IMR-90 (cell line): ENCODE results near the gene DGKH. TPM values are rescaled to one million over a fixed set of nuclear protein-coding genes. Genes with fewer than 3 reads are reported as not detected.
A peak's percentile ranks its signal among the peaks of the same experiment; 100 is the strongest.

Source experiments
- ATAC-seq: fragments of 200-7000 bp; cut with Tn5 transposase; 2 replicates; pipeline ENCODE4 v1.9.1; 2020; ENCODE audit warnings: low read depth, mild to moderate bottlenecking, moderate library complexity
- BruUV-seq: library from RNA; stranded (reverse); fragments of 400-500 nt; replicated peaks from 2 replicates; lab custom pipeline; 2021; lab: Mats Ljungman, UMichigan
- CTCF ChIA-PET: fragments of 300-600 bp; formaldehyde crosslinking; extraction: SDS; loops from one replicate; lab custom pipeline; 2021; ENCODE audit warnings: antibody characterized with exemption; lab: Yijun Ruan, JAX
- POLR2A ChIA-PET: fragments of 300-600 bp; sonication (Branson Sonifier 250); formaldehyde crosslinking; loops from one replicate; lab custom pipeline; 2022; ENCODE audit warnings: antibody characterized with exemption; ENCODE audit not compliant: unreplicated experiment; lab: Charles Lee
- DNase-seq: peaks from one replicate; pipeline ENCODE4 v3.0.0; 2013
- H2AFZ ChIP-seq: replicated peaks from 2 replicates; pipeline ENCODE3; 2013; ENCODE audit warnings: low read length, mild to moderate bottlenecking; ENCODE audit not compliant: poor library complexity
- H2AK5ac ChIP-seq: 2 replicates; pipeline ENCODE4 v1.6.1; 2013; ENCODE audit warnings: low read depth, low read length, inconsistent platforms
- H2AK9ac ChIP-seq: replicated peaks from 2 replicates; pipeline ENCODE3; 2013; ENCODE audit warnings: mild to moderate bottlenecking, low read depth, low read length, moderate library complexity; ENCODE audit not compliant: poor library complexity
- H2BK120ac ChIP-seq: 2 replicates; pipeline ENCODE4 v1.6.1; 2013; ENCODE audit warnings: low read depth, low read length, inconsistent platforms
- H2BK15ac ChIP-seq: 3 replicates; pipeline ENCODE4 v1.6.1; 2013; ENCODE audit warnings: low read depth, low read length, inconsistent platforms
- H2BK20ac ChIP-seq: 2 replicates; pipeline ENCODE4 v1.6.1; 2013; ENCODE audit warnings: low read depth, mild to moderate bottlenecking, inconsistent platforms, low read length, moderate library complexity
- H2BK5ac ChIP-seq: 2 replicates; pipeline ENCODE4 v1.6.1; 2013; ENCODE audit warnings: mild to moderate bottlenecking, low read depth, low read length, inconsistent platforms; ENCODE audit not compliant: poor library complexity, severe bottlenecking
- H3K14ac ChIP-seq: replicated peaks from 2 replicates; pipeline ENCODE4 v1.6.1; 2013; ENCODE audit warnings: low read depth, low read length, inconsistent platforms
- H3K18ac ChIP-seq: 2 replicates; pipeline ENCODE4 v1.6.1; 2013; ENCODE audit warnings: low read depth, low read length, control low read depth
- H3K23ac ChIP-seq: 2 replicates; pipeline ENCODE4 v1.6.1; 2013; ENCODE audit warnings: low read depth, low read length, inconsistent platforms
- H3K27ac ChIP-seq: 2 replicates; pipeline ENCODE4 v1.5.1; 2013; ENCODE audit warnings: mild to moderate bottlenecking, control low read depth, low read length; ENCODE audit not compliant: insufficient read depth
- H3K27me3 ChIP-seq: 2 replicates; pipeline ENCODE4 v1.6.1; 2013; ENCODE audit warnings: low read length; ENCODE audit not compliant: control insufficient read depth, insufficient read depth
- H3K36me3 ChIP-seq: 2 replicates; pipeline ENCODE4 v1.6.1; 2013; ENCODE audit warnings: low read length, mixed read lengths; ENCODE audit not compliant: control insufficient read depth, insufficient read depth
- H3K4ac ChIP-seq: 2 replicates; pipeline ENCODE4 v1.6.1; 2013; ENCODE audit warnings: low read depth, low read length, inconsistent platforms
- H3K4me1 ChIP-seq: 2 replicates; pipeline ENCODE4 v1.6.1; 2013; ENCODE audit warnings: low read length, mixed read lengths; ENCODE audit not compliant: control insufficient read depth, insufficient read depth
- H3K4me2 ChIP-seq: 2 replicates; pipeline ENCODE4 v1.6.1; 2013; ENCODE audit warnings: low read depth, mild to moderate bottlenecking, control low read depth, low read length, moderate library complexity
- H3K4me3 ChIP-seq: 2 replicates; pipeline ENCODE4 v1.5.1; 2013; ENCODE audit warnings: low read depth, mild to moderate bottlenecking, control low read depth, low read length, moderate library complexity; ENCODE audit not compliant: insufficient read depth
- H3K56ac ChIP-seq: 2 replicates; pipeline ENCODE4 v1.6.1; 2013; ENCODE audit warnings: low read length, inconsistent platforms; ENCODE audit not compliant: insufficient read depth; ENCODE audit errors: extremely low read depth
- H3K79me1 ChIP-seq, 2 experiments: 2 replicates each; pipeline ENCODE4 v1.6.1; 2013; ENCODE audit warnings: low read length in 2 of 2, inconsistent platforms in 1 of 2, low read depth in 1 of 2
- H3K9ac ChIP-seq: 2 replicates; pipeline ENCODE4 v1.6.1; 2013; ENCODE audit warnings: low read depth, low read length, control low read depth
- H3K9me1 ChIP-seq: 2 replicates; pipeline ENCODE4 v1.6.1; 2013; ENCODE audit warnings: low read length, inconsistent platforms; ENCODE audit not compliant: insufficient read depth
- H3K9me3 ChIP-seq: 2 replicates; pipeline ENCODE4 v1.6.1; 2013; ENCODE audit warnings: low read length; ENCODE audit not compliant: control insufficient read depth, insufficient read depth
- H4K20me1 ChIP-seq: 2 replicates; pipeline ENCODE4 v1.6.1; 2013; ENCODE audit warnings: low read length, inconsistent platforms; ENCODE audit not compliant: insufficient read depth
- H4K5ac ChIP-seq: 2 replicates; pipeline ENCODE4 v1.6.1; 2013; ENCODE audit warnings: mild to moderate bottlenecking, low read depth, low read length, control low read depth
- H4K8ac ChIP-seq, 2 experiments: 2 replicates each; pipeline ENCODE4 v1.6.1; 2013; ENCODE audit warnings: low read depth in 2 of 2, low read length in 2 of 2, control low read depth in 1 of 2, inconsistent platforms in 1 of 2
- H4K91ac ChIP-seq: 2 replicates; pipeline ENCODE4 v1.6.1; 2013; ENCODE audit warnings: low read depth, low read length, inconsistent platforms; ENCODE audit not compliant: insufficient read depth
- MAZ ChIP-seq: IDR thresholded peaks from 2 replicates; pipeline ENCODE4 v1.6.1; 2012; ENCODE audit warnings: low read depth, mild to moderate bottlenecking, low read length, improper control_type of control experiment, moderate library complexity, borderline replicate concordance
- WGBS, 2 experiments: methylation state at CpG; one replicate each; pipeline versions ENCODE4 v1.1.5 to v1.1.7; 2013; ENCODE audit warnings: missing lambda C conversion rate in 2 of 2; ENCODE audit not compliant: insufficient read length in 1 of 2; ENCODE audit errors: extremely low coverage in 2 of 2; 5-methylcytosine and 5-hydroxymethylcytosine counted together
- dilution Hi-C: fragments of 300-500 bp; cut with HindIII; formaldehyde crosslinking; loops from one replicate; pipeline ENCODE4 v1.14.3; 2018; ENCODE audit warnings: low sequenced_read_pairs; ENCODE audit not compliant: unreplicated experiment
- in situ Hi-C: fragments of 300-500 bp; cut with MboI; formaldehyde crosslinking; loops from 3 replicates; pipeline ENCODE4 v1.14.3; 2019; ENCODE audit warnings: low sequenced_read_pairs, inconsistent platforms, mixed read lengths
- intact Hi-C: fragments of 100-400 bp; cut with micrococcal nuclease; formaldehyde crosslinking; loops from 2 replicates; pipeline ENCODE4 v1.10.0; 2022
- polyA plus RNA-seq, 3 experiments: library from polyadenylated mRNA; depleted of rRNA; stranded (reverse); fragments of >200 nt; gene quantifications; 2 replicates each; pipeline ENCODE4 v1.2.3, GENCODE V29; 2012; ENCODE audit warnings: low replicate concordance in 1 of 3
- total RNA-seq: library from RNA; depleted of rRNA; stranded (reverse); fragments of >200 nt; gene quantifications from 2 replicates; pipeline ENCODE4 v1.2.3, GENCODE V29; 2012

DGKH gene
- total and polyA plus RNA-seq, 2 of the 4 experiments (the other 2 are of a cell fraction), result 2.0 to 13.4 TPM

GRCh38 chr13:42007844-42008243 is 40.6 kb upstream of the DGKH start:
- no peak overlapping the region for H3K23ac ChIP-seq
- H2AFZ ChIP-seq, result no peak overlapping the region
- ATAC-seq (peak; percentile 81), DNase-seq (peak; percentile 79)
- no peak for TF ChIP-seq MAZ
- POLR2A ChIA-PET, result no interaction called here
- H3K4me1 ChIP-seq, result no peaks in the 10 kb centered on the region
- intact Hi-C loops, result no loop called here
- in situ Hi-C loops, result no loop called here
- no peaks in the 10 kb centered on the region for H3K27me3 ChIP-seq
- no peaks in the 10 kb centered on the region; the same call in 1 of the 2 replicates for H3K9me1 ChIP-seq
- no peak overlapping the region for H2AK9ac ChIP-seq
- H3K4me2 ChIP-seq, result peak overlapping the region; percentile 31; the same call in 1 of the 2 replicates
- H2BK120ac ChIP-seq, result no peak overlapping the region
- H4K91ac ChIP-seq, result no peak overlapping the region
- H3K27ac ChIP-seq, result no peak overlapping the region
- no peak overlapping the region for H3K14ac ChIP-seq
- dilution Hi-C loops, result no loop called here
- H2BK15ac ChIP-seq, result no peak overlapping the region
- H3K36me3 ChIP-seq, result no peaks in the 10 kb centered on the region
- no peak overlapping the region for H3K4ac ChIP-seq
- no CpG with 5 or more reads among the region's 1 CpG for WGBS, 2 experiments
- no peaks in the 10 kb centered on the region for H3K9me3 ChIP-seq
- no peak overlapping the region for H3K4me3 ChIP-seq
- no peak overlapping the region for H4K5ac ChIP-seq
- CTCF ChIA-PET, result no interaction called here
- H3K56ac ChIP-seq, result no peak overlapping the region
- H3K18ac ChIP-seq, result no peak overlapping the region; the same call in 1 of the 2 replicates
- H4K8ac ChIP-seq, result no peak overlapping the region
- no peak overlapping the region for H2AK5ac ChIP-seq
- no peaks in the 10 kb centered on the region for H3K79me1 ChIP-seq
- H2BK5ac ChIP-seq, result no peak overlapping the region
- no peak overlapping the region for H3K9ac ChIP-seq
- no peak overlapping the region for H2BK20ac ChIP-seq
- no TSS peak for BruUV-seq
- H4K20me1 ChIP-seq, result no peaks in the 10 kb centered on the region
